ENCODE results near the gene ZFYVE21.

GRCh38 chr14:103753774-103754173, 38.2 kb downstream of the ZFYVE21 start:
- TF ChIP-seq CTCF (IDR thresholded peaks at IDR 0.05) (no peak), POLR2A (IDR thresholded peaks at IDR 0.05) (no peak), EP300 (IDR thresholded peaks at IDR 0.05) (no peak)
